SK-N-SH (cell line): ENCODE measurements around the gene OR51B6.

Experiments used
- EP300 ChIP-seq, 2 experiments: IDR thresholded peaks; 2 replicates each; pipeline versions ENCODE4 v1.4.0 to v1.6.1; 2012; ENCODE audit warnings: borderline replicate concordance in 1 of 2, low read depth in 1 of 2, low read length in 1 of 2
- EZH2phosphoT487 ChIP-seq: fragments of 200-600 bp; sonication (generic); IDR thresholded peaks from 2 replicates; pipeline ENCODE4 v1.6.1; 2017; ENCODE audit warnings: low read depth, mixed run types, mild to moderate bottlenecking, antibody characterized with exemption, moderate library complexity, borderline replicate concordance
- NFIC ChIP-seq: IDR thresholded peaks from 2 replicates; pipeline ENCODE4 v1.4.0; 2012; ENCODE audit warnings: borderline replicate concordance
- REST ChIP-seq: IDR thresholded peaks from 2 replicates; pipeline ENCODE4 v1.6.1; 2012; ENCODE audit warnings: mild to moderate bottlenecking, low read depth, low read length, moderate library complexity
- TF ChIP-seq, protein P1 (sequence below): fragments of 200-600 bp; sonication (generic); IDR thresholded peaks from 2 replicates; pipeline ENCODE4 v1.6.1; 2017; ENCODE audit warnings: antibody characterized with exemption, mild to moderate bottlenecking, moderate library complexity

GRCh38 chr11:5343474-5344335 lies 7.6 kb upstream of the OR51B6 start, which contains the start of gene OR51B5:
- TF ChIP-seq, protein P1, sequence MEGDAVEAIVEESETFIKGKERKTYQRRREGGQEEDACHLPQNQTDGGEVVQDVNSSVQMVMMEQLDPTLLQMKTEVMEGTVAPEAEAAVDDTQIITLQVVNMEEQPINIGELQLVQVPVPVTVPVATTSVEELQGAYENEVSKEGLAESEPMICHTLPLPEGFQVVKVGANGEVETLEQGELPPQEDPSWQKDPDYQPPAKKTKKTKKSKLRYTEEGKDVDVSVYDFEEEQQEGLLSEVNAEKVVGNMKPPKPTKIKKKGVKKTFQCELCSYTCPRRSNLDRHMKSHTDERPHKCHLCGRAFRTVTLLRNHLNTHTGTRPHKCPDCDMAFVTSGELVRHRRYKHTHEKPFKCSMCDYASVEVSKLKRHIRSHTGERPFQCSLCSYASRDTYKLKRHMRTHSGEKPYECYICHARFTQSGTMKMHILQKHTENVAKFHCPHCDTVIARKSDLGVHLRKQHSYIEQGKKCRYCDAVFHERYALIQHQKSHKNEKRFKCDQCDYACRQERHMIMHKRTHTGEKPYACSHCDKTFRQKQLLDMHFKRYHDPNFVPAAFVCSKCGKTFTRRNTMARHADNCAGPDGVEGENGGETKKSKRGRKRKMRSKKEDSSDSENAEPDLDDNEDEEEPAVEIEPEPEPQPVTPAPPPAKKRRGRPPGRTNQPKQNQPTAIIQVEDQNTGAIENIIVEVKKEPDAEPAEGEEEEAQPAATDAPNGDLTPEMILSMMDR, result no peak
- TF ChIP-seq REST (no peak), NFIC (no peak), EZH2phosphoT487 (no peak), EP300 (IDR thresholded peaks at IDR 0.05; ENCODE audit: borderline replicate concordance in 1 of 2, low read depth in 1 of 2, low read length in 1 of 2) (no peak)
